GM19043 (cell line): ENCODE results near the gene PITPNC1.

ENCODE experiments used
- ATAC-seq: cut with Tn5 transposase; IDR thresholded peaks from one replicate; pipeline ENCODE4 v1.9.1; 2021; ENCODE audit warnings: low read depth; ENCODE audit not compliant: unreplicated experiment

PITPNC1 gene

DNA sequence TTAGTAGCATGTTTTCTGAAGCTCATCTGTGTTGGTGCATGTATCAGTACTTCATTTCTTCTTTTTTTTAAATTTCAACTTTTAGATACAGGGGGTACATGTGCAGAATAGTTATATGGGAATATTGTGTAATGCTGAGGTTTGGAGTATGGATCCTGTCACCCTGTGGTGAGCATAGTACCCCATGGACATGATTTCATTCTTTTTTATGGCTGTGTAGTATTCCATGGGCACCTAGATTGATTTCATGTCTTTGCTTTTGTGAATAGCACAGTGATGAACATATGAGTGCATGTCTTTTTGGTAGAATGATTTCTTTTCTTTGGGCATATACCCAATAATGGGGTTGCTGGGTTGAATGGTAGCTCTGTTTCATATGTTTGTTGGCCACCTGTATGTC is 285.6 kb downstream of the PITPNC1 start:
- no peak for ATAC-seq

DNA sequence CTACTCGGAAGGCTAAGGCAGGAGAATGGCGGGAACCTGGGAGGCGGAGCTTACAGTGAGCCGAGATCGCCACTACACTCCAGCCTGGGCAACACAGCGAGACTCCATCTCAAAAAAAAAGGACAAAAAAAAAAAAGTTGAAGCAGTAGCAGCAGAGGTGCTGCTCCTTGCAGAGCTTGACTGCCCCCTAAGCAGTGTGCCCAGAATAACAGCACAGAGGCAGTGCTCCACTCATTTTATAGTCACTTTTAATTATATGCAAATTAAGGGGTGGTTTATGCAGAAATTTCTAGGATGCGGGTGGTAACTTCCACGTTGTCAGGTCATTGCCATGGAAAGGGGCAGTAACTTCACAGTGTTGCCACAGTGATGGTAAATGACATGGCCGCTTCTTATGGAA is 286.4 kb downstream of the PITPNC1 start:
- ATAC-seq, result no peak

DNA sequence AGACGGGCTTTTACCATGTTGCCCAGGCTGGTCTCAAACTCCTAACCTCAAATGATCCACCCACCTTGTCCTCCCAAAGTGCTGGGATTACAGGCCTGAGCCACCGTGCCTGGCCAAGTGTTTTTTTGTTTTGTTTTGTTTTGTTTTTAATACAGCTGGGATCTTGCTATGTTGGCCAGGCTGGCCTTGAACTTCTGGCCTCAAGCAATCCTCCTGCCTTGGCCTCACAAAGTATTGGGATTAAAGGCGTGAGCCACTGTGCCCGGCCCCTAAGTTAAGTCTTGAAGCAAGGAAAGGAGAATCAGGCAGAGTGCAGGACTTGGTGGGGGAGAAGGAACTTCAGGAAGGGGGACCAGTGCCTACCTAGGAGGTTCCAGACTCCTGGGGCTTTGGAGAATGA is 288.9 kb downstream of the PITPNC1 start:
- ATAC-seq, result no peak

DNA sequence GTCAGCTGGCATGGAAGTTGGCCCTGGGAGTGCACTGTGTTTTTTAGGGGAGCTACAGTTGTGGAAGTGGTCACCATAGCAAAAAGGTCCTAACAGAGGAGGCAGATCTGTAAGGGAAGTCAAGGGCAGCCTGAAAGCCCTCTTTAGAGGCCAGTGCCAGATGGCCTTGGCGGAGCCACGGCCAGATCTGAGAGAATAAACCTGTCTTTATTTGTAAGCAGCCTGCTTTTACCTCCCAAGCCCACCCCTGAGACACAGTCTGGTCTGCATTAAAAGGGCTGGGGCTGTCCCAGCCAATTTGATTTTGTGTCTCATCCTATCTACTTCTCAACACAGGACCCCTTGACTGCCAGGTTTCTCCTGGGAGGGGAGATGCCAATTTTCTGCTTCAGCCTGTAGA is 289.6 kb downstream of the PITPNC1 start:
- ATAC-seq, result no peak

DNA sequence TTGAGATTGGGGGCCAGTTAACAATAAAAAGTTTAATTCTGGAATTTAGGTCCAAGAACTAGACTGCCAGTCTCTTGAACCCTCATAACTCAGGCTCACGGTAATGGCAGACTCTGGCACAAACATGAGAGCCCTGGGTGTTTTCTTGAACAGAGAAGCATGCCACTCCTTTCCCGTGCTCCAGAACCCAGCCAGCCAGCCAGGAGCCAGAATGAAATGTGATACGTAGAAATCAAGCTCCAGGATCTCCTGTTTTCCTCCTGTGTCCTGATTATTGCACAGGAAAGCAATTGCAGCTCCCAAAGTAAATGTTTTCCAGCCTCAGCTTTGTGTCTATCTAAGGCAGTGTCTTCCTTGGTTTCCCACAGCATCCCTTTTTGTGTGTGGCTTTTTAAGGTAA is 294.4 kb downstream of the PITPNC1 start:
- no peak for ATAC-seq

DNA sequence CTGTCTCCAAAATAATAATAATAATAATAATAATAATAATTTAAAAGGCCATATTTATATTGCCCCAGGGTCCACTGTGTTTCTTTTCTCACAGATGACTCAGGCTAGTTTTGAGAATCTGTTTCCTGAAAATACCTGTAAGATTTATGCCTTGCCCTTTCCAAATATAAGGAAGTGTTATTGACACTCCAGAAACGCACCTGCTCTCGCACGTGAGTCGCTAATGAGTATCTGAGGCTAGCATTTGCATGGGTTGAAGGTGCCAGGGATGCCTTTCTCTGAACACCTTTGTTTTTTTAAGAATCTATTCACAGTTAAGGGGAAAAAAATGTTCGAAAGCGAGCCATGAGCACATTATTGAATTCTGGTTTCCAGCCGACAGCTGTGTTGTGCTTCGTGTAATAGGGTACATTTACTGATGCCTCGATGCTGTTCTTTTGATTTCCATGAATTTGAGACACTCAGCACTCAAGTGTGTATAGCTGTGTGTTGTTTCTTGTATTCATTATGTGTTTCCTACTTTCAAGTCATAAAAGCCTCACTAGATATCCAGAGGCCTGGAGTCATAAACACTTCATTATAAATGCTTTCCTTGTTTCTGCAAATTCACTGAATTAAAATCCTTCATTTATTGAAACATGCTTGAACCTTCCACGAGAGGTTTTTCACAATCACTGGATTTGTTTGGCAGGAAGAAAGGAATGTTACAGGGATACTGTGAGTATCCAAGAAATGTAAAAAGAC is 295.7 kb downstream of the PITPNC1 start:
- no peak for ATAC-seq

DNA sequence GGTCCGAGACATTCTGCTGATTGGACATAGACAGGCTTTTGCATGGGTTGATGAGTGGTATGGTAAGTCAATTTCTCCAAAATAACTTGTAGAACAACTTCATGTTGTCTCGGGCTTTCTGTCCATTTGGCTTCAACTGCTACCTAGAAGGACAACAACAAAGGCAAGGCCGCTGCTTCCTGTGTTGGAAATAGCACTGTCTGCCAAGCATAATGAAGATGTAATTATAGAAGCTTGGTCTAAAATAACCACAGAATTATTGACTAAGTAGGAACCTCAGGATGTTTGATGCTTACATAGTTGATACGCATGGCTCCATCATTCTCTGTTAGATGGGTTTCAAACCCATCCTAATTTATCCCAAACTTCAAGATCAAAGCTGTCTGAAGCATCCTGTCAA is 298.4 kb downstream of the PITPNC1 start:
- ATAC-seq, result no peak

DNA sequence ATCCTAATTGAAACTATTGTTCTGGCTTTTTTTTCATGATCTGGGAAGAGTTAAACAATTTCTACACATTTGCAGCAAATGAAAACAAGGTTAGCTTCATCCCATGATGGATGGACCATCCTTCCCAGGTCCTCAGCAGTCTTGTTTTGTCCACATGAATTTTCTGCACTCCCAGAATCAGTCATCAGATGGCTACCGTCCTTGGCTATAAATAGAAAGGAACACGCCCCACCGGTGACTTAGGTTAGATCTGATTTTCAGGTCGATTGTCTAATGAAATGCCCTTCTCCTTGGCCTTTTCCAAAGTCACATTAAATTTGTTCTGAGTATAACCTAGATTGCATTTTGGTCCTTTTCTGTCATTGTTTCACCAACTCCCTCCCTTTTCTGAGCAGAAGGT is 299.2 kb downstream of the PITPNC1 start:
- no peak for ATAC-seq

DNA sequence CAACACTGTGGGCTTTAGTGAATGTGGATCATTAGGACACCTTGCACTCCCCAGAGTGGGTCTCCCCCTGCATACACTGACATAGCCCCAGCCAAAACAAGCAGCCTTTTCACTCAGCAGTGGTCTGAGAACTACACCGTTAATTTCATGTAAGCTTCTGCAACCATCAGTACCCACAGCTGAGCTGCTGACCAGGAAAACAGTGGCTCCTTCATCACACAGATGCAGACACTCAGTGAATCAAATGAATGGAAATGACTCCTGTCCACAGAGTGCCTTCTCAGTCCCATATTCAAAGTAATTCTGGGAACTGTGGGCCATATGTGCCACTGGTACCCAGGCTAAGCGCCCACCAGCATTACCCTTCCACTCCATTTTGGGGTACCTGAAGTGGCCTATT is 301.3 kb downstream of the PITPNC1 start:
- no peak for ATAC-seq

DNA sequence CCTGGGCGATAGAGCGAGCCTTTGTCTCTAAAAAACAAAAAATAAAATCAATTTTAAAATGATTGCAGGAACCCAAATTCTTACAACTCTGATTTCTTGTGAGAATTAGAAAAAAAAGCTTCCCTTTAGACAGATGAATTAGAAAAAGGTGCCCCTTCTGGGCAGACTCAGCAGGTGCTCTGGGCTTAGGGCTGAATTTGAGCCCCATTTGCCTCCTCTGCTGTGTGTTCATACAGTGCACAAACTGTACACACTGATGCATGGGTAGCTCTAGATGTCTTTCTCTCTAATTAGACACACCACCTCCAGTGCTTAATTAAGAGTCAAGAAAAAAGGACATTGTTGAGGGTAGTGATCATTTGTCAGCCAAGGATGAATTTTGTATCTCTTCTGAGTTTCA is 302.1 kb downstream of the PITPNC1 start:
- ATAC-seq, result no peak

DNA sequence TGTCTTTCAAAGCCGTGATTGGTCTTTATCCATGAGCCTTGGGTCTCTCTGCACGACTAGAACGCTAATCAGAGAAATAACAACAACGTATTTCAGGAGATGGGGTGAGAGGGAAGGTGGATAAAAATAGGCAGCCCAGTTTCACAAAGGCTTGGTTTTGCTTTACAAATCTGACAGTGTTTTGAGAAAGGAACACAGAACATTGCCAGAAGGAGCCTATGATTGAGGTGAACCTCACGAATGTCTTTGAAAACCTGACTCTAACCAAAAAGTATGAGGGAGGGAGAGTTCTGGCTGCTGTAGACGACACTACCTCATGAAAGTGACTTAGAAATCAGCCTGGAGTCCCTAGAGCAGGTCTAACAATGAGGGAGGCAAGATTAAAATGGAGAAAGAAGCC is 302.6 kb downstream of the PITPNC1 start:
- no peak for ATAC-seq

DNA sequence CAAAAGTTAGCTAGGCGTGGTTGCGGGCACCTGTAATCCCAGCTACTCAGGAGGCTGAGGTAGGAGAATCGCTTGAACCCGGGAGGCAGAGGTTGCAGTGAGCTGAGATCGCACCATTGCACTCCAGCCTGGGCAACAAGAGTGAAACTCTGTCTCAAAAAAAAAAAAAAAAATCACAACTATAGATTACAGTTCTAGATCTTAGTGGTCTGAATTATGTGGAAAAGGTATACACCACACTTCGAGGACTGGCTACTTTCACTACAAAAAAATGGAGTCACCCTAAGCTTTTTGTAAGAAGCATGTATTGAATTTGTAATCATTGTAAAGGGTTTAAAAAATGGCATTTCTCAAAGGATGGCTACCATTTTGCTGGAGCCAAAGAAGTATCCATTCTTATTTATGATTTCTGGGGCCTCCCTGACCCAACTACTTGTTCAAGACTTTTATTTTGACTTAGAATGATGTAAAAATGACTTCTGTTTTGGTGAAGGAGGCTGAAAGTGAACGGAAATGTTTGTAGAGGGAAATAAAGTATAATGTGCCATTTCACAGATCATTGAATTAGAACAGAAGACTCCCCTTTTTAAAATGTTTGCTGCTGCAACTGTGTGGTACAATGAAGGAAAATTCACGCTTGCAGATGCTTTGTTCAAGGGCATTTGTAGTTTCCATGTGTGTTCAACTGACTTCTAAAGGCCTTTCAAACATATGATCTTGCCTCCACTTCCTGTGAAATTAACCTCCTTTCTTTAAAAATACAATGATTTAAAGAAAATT is 303.6 kb downstream of the PITPNC1 start:
- ATAC-seq, result no peak

DNA sequence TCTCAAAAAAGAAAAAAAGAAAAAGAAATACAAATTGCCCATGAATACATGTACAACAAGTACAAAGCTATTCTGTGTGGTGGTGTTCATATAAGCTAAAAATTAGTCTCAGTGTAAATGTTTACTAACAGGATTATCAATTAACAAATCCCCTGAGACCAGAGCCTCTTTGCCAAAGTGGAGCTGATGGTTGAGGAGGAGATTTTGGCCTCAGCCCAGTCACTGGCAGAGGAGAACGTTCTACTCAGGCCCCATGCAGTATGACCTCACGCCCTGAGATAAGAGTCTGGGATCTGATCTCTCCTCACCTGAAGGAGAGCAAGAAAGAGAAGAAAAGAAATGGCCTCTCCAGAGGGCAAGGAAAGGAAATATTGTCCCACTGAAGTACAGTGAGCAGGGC is 305.1 kb downstream of the PITPNC1 start:
- no peak for ATAC-seq

DNA sequence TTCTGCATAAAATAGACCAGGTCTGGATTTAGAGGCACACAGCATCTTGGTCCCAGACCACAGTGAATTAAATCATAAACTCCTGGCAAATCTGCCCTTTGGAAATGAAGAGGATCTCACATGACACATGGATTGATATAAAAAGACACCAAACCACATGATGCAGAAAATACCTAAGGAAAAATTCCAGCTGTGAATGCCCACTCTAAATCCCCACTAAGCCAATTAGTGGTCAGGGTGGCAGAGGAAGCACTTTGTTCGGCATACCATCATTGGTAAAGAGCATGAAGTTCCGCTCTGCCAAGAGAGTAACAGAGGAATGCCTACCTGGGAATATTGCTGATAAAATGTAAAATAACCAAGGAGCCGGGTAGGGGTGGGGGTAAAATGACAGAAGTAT is 308.3 kb downstream of the PITPNC1 start:
- no peak for ATAC-seq

DNA sequence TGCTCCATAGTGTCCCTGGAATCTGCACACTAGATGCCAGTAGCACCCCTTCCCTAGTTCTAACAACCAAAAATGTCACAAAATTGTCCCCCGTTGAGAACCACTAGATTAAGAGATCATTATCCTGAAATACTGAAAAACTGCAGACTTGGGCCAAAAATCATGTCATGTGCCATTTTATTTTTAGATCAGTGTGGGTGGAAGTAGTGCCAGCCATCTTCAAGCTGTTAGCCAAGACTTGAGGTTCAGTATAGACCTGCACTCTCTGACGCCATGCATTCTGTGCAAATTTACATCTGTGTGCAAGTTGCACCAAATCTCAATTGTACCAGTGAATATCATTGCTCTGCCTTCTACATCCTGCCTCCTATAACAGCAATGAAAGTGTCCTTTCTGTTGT is 309.2 kb downstream of the PITPNC1 start:
- no peak for ATAC-seq

DNA sequence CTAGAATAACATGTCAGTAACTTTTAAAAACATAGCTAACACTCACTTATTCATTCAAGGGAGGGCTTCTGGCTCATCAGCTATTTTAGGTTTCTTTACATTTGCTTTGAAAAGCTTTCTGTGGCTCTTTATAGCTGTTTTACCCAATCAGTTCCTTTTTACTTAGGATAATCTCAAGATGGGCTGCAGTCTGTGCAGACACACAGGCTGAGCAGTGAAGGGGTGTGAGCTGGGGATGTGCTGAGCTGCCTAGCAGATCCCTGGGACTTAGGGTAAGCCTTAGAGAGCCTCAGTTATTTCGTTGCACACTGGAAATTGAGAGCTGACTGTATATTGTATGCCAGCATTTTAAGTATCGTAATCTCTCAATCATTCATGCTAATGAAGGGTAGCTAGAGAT is 310.4 kb downstream of the PITPNC1 start:
- no peak for ATAC-seq

DNA sequence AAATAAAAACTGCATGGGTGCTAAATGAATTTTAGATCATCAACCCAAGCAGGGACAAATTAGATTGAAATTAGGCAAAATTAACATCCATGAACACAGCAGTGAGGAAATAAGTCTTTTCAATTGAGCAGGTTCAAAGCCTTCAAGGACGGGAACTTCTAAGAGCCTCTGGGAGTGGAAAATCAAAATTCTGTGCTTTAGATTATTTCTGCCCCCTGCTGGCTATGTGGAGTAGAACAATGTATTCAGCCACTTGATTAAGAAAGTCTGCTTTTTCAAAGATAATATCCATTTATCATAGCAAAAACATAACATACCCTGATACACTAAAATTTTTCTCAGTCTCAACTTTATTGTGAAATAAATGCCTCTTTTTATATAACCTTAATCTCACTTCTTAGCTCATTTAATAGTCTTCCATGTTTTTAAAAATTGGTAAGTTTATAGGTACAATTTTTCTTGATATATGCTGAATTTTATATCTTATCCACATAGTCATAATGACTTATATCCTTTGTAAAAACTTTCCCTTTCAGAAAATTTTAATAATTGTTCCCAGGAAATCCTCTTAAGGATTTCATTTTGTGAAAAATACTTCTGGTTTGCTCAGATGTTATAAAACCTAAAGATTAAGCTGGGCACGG is 312.6 kb downstream of the PITPNC1 start:
- ATAC-seq, result no peak

DNA sequence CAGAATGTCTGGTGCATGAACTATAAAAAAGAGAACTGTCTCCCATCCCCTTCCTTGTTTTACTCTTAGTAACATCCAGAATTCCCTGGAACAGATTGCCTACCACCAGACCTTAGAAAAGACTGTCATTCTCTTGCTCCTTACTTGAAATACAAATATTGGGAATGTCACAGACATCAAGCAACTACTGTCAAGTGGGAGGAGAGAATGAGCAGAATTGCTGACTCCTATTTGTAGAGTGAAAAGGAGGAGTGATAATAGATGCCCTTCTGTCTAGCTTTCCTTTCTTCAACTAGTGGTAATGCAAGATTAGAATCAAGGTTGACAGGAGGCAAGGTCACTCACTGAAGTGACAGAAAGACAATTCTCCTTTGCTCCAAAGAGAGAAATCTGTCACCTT is 316.7 kb downstream of the PITPNC1 start:
- no peak for ATAC-seq

DNA sequence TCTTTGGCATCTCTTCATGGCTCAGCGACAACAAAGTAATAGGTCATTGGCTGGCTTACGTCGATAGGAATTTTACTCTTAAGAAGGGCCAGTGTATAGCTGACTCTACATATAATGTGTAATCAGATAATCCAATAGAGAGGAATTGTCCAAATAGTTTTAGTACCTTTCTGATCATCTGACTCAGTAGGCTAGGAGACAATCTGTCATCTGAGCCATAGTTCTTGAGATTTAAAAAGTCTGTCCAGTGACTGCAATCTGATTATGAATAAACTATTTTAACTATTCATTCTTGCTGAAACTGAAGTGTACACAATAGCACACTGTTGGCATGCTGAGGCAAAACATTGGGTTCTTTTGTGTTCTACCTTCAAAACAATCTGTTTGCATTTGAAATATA is 319.3 kb downstream of the PITPNC1 start:
- no peak for ATAC-seq

DNA sequence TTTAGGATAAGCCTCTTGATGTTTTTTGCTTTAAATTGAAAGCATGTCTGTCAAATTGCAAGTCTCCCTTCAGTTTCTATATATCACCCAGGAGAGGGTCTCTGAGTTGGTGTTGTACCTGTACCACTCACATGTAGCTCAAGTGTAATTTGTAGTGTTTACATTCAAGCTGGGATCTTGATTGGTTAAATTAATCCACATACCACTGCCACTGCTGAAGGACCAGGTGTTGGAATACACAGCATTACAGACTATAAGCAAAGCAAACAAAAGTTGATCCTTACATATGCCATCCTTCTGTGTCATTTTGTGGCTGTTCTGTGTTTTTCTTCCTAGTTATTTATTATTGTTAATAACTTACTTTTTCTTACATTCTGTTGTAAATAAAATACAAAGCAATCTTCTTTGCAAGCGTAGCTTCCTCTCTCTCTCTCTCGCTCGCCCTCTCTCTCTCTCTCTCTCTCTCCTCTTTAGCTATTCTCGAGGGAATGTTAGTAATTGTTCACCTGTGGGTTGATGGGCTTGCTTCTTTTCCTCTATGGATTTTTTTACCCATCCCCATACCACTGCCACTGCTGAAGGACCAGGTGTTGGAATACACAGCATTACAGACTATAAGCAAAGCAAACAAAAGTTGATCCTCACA is 319.9 kb downstream of the PITPNC1 start:
- ATAC-seq, result no peak

DNA sequence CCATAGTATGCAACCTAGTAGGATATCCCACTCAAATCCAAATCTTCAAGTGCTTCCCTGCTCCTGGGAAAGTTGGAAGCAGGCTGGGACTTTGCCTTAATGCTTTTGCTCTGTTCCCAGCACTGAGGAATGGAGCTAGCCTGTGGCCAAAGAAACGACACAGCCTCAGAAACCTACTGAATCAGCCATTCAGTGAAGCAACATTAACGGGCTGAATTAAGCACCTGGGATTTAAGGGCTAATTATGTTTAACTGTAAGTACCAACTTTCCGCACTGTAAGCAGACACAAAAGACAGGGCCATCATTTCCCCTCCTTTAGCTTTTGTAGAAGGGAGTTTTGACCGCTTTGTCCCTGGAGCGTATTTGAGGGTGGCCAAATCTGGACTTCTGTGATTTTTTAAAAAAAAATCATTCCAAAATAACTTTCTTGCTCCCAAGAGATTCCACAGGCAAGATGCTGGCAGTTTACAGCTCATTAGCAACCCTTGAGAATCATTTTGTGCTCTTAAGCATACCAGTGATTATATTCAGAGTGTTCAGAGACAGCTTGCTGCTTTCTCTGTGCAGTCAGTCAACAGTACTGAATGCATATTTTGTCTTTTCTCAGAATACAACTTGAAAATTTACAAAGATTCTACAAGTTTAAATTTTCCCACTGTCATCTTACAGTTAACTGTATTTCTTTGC is 323.1 kb downstream of the PITPNC1 start:
- ATAC-seq, result no peak
